CD4-positive, CD25-positive, alpha-beta regulatory T cell (primary cell): ENCODE data around the gene SGO2. TPM values are rescaled to one million over a fixed set of nuclear protein-coding genes. Genes with fewer than 3 reads are reported as not detected.

Experiments
- ATAC-seq, 2 donors: fragments of 150-1000 bp; cut with Tn5 transposase; one replicate each; pipeline ENCODE4 v1.10.0; 2021; ENCODE audit warnings: low read depth in 2 of 2, moderate number of reproducible peaks in 2 of 2, moderate library complexity in 1 of 2
- DNase-seq, 3 donors: peaks; one replicate each; pipeline versions ENCODE4 v3.0.0 to v3.0.0-alpha.2; 2012 to 2022; ENCODE audit warnings: mixed read lengths in 1 of 3
- H3K27ac ChIP-seq: one replicate; pipeline ENCODE4 v1.7.0; 2013; ENCODE audit warnings: mild to moderate bottlenecking, low read length; ENCODE audit not compliant: insufficient read depth, poor library complexity, severe bottlenecking
- H3K27me3 ChIP-seq: one replicate; pipeline ENCODE4 v1.7.0; 2013; ENCODE audit warnings: low read length; ENCODE audit not compliant: control insufficient read depth, insufficient read depth
- H3K36me3 ChIP-seq: one replicate; pipeline ENCODE4 v1.7.0; 2013; ENCODE audit warnings: mild to moderate bottlenecking, low read length, moderate library complexity; ENCODE audit not compliant: control insufficient read depth, insufficient read depth
- H3K4me1 ChIP-seq: 2 replicates; pipeline ENCODE4 v1.7.0; 2013; ENCODE audit warnings: mild to moderate bottlenecking, low read length; ENCODE audit not compliant: insufficient read depth, control insufficient read depth, poor library complexity, severe bottlenecking
- H3K4me3 ChIP-seq: one replicate; pipeline ENCODE4 v1.7.0; 2013; ENCODE audit warnings: low read depth, mild to moderate bottlenecking, low read length, moderate library complexity
- H3K9me3 ChIP-seq, 2 experiments: 1 replicate in 1 of 2; 2 replicates in 1 of 2; pipeline ENCODE4 v1.7.0; 2013; ENCODE audit warnings: low read length in 2 of 2, mild to moderate bottlenecking in 1 of 2, moderate library complexity in 1 of 2; ENCODE audit not compliant: control insufficient read depth in 2 of 2
- H3K27ac Mint-ChIP-seq, 3 donors: one replicate each; pipeline ENCODE4 v1.8.0; 2020 to 2022; ENCODE audit warnings: mild to moderate bottlenecking in 3 of 3, mixed read lengths in 3 of 3, moderate library complexity in 2 of 3
- H3K27me3 Mint-ChIP-seq: one replicate; pipeline ENCODE4 v1.8.0; 2022; ENCODE audit warnings: mild to moderate bottlenecking, mixed read lengths
- H3K36me3 Mint-ChIP-seq: one replicate; pipeline ENCODE4 v1.8.0; 2020; ENCODE audit warnings: mixed read lengths
- H3K4me1 Mint-ChIP-seq, 4 donors: one replicate each; pipeline ENCODE4 v1.8.0; 2020 to 2022; ENCODE audit warnings: mixed read lengths in 4 of 4, mild to moderate bottlenecking in 1 of 4
- H3K4me3 Mint-ChIP-seq, 4 donors: one replicate each; pipeline ENCODE4 v1.8.0; 2020 to 2022; ENCODE audit warnings: mild to moderate bottlenecking in 4 of 4, mixed read lengths in 4 of 4, moderate library complexity in 3 of 4
- H3K9me3 Mint-ChIP-seq, 7 donors: one replicate each; pipeline ENCODE4 v1.8.0; 2020 to 2022; ENCODE audit warnings: mixed read lengths in 7 of 7, mild to moderate bottlenecking in 3 of 7, moderate library complexity in 2 of 7
- polyA plus RNA-seq, 4 donors: library from polyadenylated mRNA; unstranded; fragments of 300-500 nt; fragmentation: Illumina TruSeq; gene quantifications; one replicate each; pipeline ENCODE4 v1.2.3, GENCODE V29; 2021
- total RNA-seq: library from RNA; stranded (reverse); gene quantifications from one replicate; pipeline ENCODE4 v1.2.3, GENCODE V29; 2022

SGO2 gene
- total and polyA plus RNA-seq, 5 donors from 2014 or later: 2.3 to 4.9 (median 3.3) TPM

DNA sequence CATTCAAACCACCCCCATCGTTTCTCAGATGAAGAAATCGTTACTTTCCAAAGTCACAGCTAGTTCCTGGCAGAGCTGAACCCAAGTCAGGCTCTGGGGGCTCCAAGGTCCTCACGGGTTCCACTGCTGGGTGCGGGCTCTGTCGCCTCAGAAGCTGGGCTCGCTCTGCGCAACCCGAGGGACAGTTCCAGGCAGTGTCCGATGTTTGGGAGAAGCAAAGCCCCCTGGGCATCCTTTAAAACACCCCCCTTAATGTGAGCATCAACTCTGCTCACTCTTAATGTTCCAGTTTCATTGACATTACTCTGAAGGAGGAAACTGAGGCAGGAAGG lies 60.6 kb downstream of the SGO2 start:
- H3K4me3 Mint-ChIP-seq: peak overlapping the region in 3 of 4 donors; percentile 23 to 84 (median 81)
- ATAC-seq: no peak
- H3K4me1 Mint-ChIP-seq: peaks cover 4 to 8% (median 5%) of the 10 kb centered on the region in 4 donors
- no peak overlapping the region for H3K4me3 ChIP-seq
- H3K9me3 Mint-ChIP-seq: no peaks in the 10 kb centered on the region
- H3K27ac Mint-ChIP-seq: peak overlapping the region in 2 of 3 donors; percentile 25 to 43
- no peak overlapping the region for H3K27ac ChIP-seq
- H3K9me3 ChIP-seq: no peaks in the 10 kb centered on the region
- H3K4me1 ChIP-seq: peaks cover 10% of the 10 kb centered on the region
- peaks cover 8% of the 10 kb centered on the region for H3K27me3 ChIP-seq
- H3K27me3 Mint-ChIP-seq: peaks cover 25% of the 10 kb centered on the region
- H3K36me3 Mint-ChIP-seq: peaks cover 9% of the 10 kb centered on the region
- DNase-seq: no peak
- H3K36me3 ChIP-seq: no peaks in the 10 kb centered on the region

DNA sequence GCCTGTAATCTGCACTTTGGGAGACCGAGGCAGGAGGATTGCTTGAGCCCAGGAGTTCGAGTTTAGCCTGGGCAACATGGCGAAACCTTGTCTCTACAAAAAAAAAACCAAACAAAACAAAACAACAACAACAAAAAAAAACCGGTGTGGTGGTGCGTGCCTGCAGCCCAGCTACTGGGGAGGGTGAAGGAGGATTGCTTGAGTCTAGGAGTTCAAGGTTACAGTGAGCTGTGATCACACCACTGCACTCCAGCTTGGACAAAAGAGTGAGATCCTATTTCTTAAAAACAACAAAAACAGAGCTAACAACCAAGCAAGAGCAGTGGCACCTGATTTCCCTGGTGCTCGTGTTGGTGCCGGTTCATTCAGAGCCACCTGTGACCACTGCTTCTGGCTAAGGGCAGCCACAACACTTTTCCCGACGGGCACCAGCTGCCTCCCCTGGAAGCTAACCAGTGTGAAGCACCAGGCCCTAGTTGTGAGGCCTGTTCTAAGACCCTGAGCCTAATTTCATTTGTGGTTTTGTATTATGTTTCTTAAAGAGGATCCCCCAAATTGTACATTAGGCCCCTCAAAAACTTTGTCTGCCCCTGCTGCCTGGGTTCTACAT lies 61.1 kb downstream of the SGO2 start:
- H3K27ac ChIP-seq: no peak overlapping the region
- peaks cover 4 to 8% (median 5%) of the 10 kb centered on the region in 4 donors for H3K4me1 Mint-ChIP-seq
- DNase-seq (no peak), ATAC-seq (no peak)
- no peak overlapping the region for H3K4me3 ChIP-seq
- H3K27me3 ChIP-seq: peaks cover 8% of the 10 kb centered on the region
- peak overlapping the region in 2 of 3 donors; percentile 25 to 43 for H3K27ac Mint-ChIP-seq
- no peaks in the 10 kb centered on the region for H3K9me3 ChIP-seq
- peaks cover 9% of the 10 kb centered on the region for H3K36me3 Mint-ChIP-seq
- no peaks in the 10 kb centered on the region for H3K36me3 ChIP-seq
- peak overlapping the region in 1 of 4 donors; percentile 28 for H3K4me3 Mint-ChIP-seq
- H3K9me3 Mint-ChIP-seq: peaks cover 0 to 1% (median 0%) of the 10 kb centered on the region in 7 donors
- H3K4me1 ChIP-seq: peaks cover 10% of the 10 kb centered on the region
- H3K27me3 Mint-ChIP-seq: peaks cover 29% of the 10 kb centered on the region

DNA sequence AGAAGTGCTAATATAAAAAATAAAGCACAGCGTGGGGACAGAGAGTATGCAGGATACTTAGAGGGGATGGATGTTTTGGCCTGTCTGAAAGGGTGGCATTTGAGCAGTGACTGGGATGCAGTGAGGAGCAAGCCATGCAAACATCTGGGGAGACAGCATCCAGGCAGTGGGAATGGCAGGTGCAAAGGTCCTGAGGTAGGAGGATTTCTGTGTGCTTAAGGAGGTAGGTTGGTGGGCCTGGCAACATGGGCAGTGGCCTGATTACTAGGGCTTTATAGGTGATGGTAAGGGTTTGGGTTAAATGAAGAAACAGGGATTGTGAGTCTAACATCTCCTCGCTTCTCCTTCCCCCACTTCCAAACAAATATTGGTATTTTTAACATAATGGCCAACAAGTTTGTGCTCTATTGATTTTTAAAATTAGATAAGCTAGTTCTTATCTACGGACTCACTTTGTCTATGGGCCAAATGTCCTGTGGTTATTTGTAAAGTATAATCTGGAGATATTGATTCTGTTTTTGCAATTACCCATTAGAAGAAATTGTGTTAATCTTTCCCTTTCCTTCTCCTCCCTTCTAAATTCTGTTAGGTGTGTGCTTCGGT lies 62.2 kb downstream of the SGO2 start:
- Mint-ChIP-seq H3K27ac (no peak overlapping the region), H3K27me3 (peaks cover 37% of the 10 kb centered on the region), H3K9me3 (peaks cover 0 to 2% (median 0%) of the 10 kb centered on the region in 7 donors), H3K4me3 (no peak overlapping the region), H3K4me1 (peaks cover 4 to 8% (median 5%) of the 10 kb centered on the region in 4 donors), H3K36me3 (peaks cover 9% of the 10 kb centered on the region)
- Histone ChIP-seq H3K27me3 (peaks cover 10% of the 10 kb centered on the region), H3K36me3 (no peaks in the 10 kb centered on the region), H3K4me1 (peaks cover 10% of the 10 kb centered on the region), H3K4me3 (no peak overlapping the region), H3K9me3 (no peaks in the 10 kb centered on the region), H3K27ac (no peak overlapping the region)
- ATAC-seq: no peak
- no peak for DNase-seq

DNA sequence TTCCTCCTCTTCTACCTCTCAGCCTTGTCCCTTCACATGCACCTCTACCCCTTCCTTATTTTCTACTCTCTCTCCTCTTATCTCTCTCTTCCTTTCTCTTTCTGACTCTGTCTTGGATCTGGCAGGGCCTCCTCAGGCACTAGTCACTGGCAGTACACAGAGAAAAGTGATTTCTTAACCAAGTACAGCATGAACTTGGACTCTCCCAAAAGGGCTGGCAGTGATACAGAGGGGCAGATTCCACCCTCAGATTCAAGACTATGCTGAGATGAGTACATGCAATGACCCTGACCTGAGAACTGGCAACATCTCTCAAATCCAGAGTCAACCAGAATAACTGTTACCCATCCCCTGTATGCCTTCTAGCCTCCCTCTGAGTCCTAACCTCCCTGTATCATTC lies 64.1 kb downstream of the SGO2 start:
- Mint-ChIP-seq H3K36me3 (no peaks in the 10 kb centered on the region), H3K27me3 (peaks cover 56% of the 10 kb centered on the region), H3K4me1 (peaks cover 0 to 8% (median 6%) of the 10 kb centered on the region in 4 donors), H3K4me3 (peak overlapping the region in 1 of 4 donors; percentile 12), H3K9me3 (peaks cover 0 to 2% (median 0%) of the 10 kb centered on the region in 7 donors), H3K27ac (peak overlapping the region in 1 of 3 donors; percentile 84)
- Histone ChIP-seq H3K4me3 (no peak overlapping the region), H3K27me3 (peaks cover 10% of the 10 kb centered on the region), H3K9me3 (no peaks in the 10 kb centered on the region), H3K4me1 (peaks cover 10% of the 10 kb centered on the region), H3K27ac (no peak overlapping the region), H3K36me3 (no peaks in the 10 kb centered on the region)
- ATAC-seq (no peak), DNase-seq (no peak)

DNA sequence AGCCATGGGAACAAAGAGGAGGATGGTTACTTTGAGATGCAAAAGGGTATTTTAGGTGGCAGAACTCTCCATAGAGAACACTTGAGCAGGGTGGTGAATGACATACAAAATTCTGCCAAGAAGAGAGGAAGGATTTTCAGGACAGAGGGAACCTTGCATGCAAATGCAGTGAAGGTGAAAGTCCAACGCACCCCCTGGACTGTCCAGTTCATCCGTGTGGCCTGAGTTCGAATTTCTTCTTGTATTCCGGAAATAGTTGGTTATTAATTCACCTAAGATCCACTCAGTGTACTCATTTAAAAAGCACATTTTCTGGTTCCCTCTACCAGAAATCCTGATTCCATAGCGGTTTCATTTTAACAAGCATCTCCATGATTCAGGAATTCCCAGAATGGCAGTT lies 65.3 kb downstream of the SGO2 start:
- H3K27me3 ChIP-seq: peaks cover 8% of the 10 kb centered on the region
- H3K4me3 ChIP-seq: no peak overlapping the region
- H3K4me1 Mint-ChIP-seq: peaks cover 0 to 3% (median under 1%) of the 10 kb centered on the region in 4 donors
- ATAC-seq (no peak), DNase-seq (no peak)
- no peaks in the 10 kb centered on the region for H3K9me3 ChIP-seq
- H3K36me3 ChIP-seq: no peaks in the 10 kb centered on the region
- peaks cover 55% of the 10 kb centered on the region for H3K27me3 Mint-ChIP-seq
- H3K36me3 Mint-ChIP-seq: no peaks in the 10 kb centered on the region
- H3K4me1 ChIP-seq: peaks cover 1% of the 10 kb centered on the region
- peaks cover 0 to 2% (median 0%) of the 10 kb centered on the region in 7 donors for H3K9me3 Mint-ChIP-seq
- H3K27ac Mint-ChIP-seq: no peak overlapping the region
- no peak overlapping the region for H3K4me3 Mint-ChIP-seq
- H3K27ac ChIP-seq: no peak overlapping the region

DNA sequence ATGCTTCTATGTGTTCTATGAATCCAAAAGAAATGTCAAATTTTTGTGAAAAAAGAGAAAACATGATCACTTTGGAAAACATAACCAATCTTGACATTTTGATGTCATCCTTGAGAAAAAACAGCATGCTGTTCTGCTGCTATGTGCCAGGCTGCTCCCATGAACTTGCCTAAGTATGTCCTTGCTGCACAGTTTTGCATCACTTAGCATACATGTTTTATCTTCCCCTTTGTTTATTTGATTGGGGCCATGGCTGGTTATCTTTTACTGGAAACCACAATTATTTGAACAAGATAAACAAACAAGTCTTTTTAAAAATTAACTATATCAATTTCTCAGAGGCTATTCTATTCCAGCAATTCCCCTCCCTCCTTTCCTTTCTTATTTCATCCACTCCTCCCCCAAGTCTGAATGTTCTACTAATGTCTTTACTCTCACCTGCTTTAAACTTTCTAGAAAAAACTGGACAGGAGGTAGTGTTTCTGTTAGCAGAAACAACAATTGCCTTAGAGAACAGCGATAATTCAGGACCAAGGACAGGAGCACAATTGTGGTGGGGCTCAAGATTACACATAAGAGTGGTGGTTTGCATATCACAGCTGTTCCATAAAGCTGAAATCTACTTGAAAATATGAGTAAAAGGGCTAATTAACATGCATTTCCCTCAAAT lies 66.5 kb downstream of the SGO2 start:
- no peak overlapping the region for H3K27ac Mint-ChIP-seq
- no peak overlapping the region for H3K4me3 Mint-ChIP-seq
- H3K27me3 ChIP-seq: peaks cover 10% of the 10 kb centered on the region
- no peaks in the 10 kb centered on the region for H3K4me1 ChIP-seq
- no peaks in the 10 kb centered on the region for H3K9me3 ChIP-seq
- no peaks in the 10 kb centered on the region for H3K36me3 Mint-ChIP-seq
- DNase-seq (no peak), ATAC-seq (no peak)
- no peak overlapping the region for H3K4me3 ChIP-seq
- no peak overlapping the region for H3K27ac ChIP-seq
- peaks cover 53% of the 10 kb centered on the region for H3K27me3 Mint-ChIP-seq
- H3K4me1 Mint-ChIP-seq: peaks cover 0 to 2% (median 0%) of the 10 kb centered on the region in 4 donors
- H3K36me3 ChIP-seq: no peaks in the 10 kb centered on the region
- peaks cover 0 to 2% (median 0%) of the 10 kb centered on the region in 7 donors for H3K9me3 Mint-ChIP-seq

DNA sequence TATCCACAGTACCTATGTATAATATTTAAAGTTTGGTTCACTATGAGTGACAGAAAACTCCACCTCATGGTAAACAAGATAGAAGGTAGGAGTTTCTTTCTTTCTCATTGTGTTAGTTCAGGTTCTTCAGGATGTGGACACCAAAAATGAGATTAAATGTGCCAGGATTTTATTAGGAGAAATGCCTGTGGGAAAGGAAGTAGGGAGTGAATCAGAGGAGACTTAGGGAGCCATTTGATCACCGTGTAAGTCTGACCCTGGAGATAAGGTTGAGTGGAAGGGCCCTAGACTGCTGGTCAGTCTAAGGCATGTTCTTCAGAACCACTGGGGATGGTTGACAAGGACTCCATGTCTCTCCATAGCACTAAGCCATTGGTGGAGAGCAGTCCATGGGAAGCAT lies 67.9 kb downstream of the SGO2 start:
- H3K27me3 ChIP-seq: peaks cover 10% of the 10 kb centered on the region
- H3K27ac Mint-ChIP-seq: no peak overlapping the region
- no peaks in the 10 kb centered on the region for H3K36me3 ChIP-seq
- no peaks in the 10 kb centered on the region for H3K4me1 ChIP-seq
- no peak for DNase-seq
- H3K9me3 ChIP-seq: no peaks in the 10 kb centered on the region
- peaks cover 0 to 2% (median 0%) of the 10 kb centered on the region in 7 donors for H3K9me3 Mint-ChIP-seq
- no peak overlapping the region for H3K27ac ChIP-seq
- no peaks in the 10 kb centered on the region for H3K36me3 Mint-ChIP-seq
- H3K4me1 Mint-ChIP-seq: peaks cover 0 to 2% (median 0%) of the 10 kb centered on the region in 4 donors
- peaks cover 55% of the 10 kb centered on the region for H3K27me3 Mint-ChIP-seq
- H3K4me3 ChIP-seq: no peak overlapping the region
- no peak for ATAC-seq
- H3K4me3 Mint-ChIP-seq: no peak overlapping the region
